Left colon (tissue), 2 donors: ENCODE data around the gene PSME2. TPM values are rescaled to one million over a fixed set of nuclear protein-coding genes. Genes with fewer than 3 reads are reported as not detected.
A peak's percentile ranks its signal among the peaks of the same experiment; 100 is the strongest.

Experiments
- ATAC-seq: fragments of 200-7000 bp; cut with Tn5 transposase; one replicate; pipeline ENCODE4 v1.9.1; 2020; ENCODE audit warnings: mild to moderate bottlenecking, moderate library complexity
- DNase-seq, 2 donors: peaks; one replicate each; pipeline ENCODE4 v3.0.0-alpha.2; 2020
- intact Hi-C, 2 donors: fragments of 100-400 bp; cut with DNase I in 1 of 2; cut with micrococcal nuclease in 1 of 2; formaldehyde crosslinking; loops; one replicate each; pipeline versions ENCODE4 v1.11.2 to v1.14.0; 2022; cut with DNase I, micrococcal nuclease
- total RNA-seq, 2 donors: library from RNA; stranded (reverse); fragmentation: NEBNext Ultra II Directional; extraction: Animal tissue kit (Norgen Biotek cat#: 25700); gene quantifications; one replicate each; pipeline ENCODE4 v1.2.1, GENCODE V29; 2021
- donor health status: DM: no; HTN: no; CAD: no.
- donor health status: DM: yes; HTN: yes; CAD: no.

The PSME2 gene
- total RNA-seq, 2 donors from 2014 or later: 140 to 240 TPM

- intact Hi-C loops: no loop called here
- DNase-seq (no peak), ATAC-seq (no peak)
Measured at GRCh38 chr14:24181371-24182077, 35.1 kb upstream of the PSME2 start.

GRCh38 chr14:24179961-24180796 lies 33.8 kb upstream of the PSME2 start:
- intact Hi-C loops: no loop called here
- ATAC-seq: peak; percentile 11
- no peak for DNase-seq

- intact Hi-C loops: no loop called here
- DNase-seq: no peak
- ATAC-seq: no peak
Measured at GRCh38 chr14:24179294-24179960, 33.0 kb upstream of the PSME2 start.

- ATAC-seq (no peak), DNase-seq (no peak)
- intact Hi-C loops: no loop called here
Measured at GRCh38 chr14:24178399-24179178, 32.2 kb upstream of the PSME2 start.

- intact Hi-C loops: no loop called here
- DNase-seq: no peak
- no peak for ATAC-seq
Measured at GRCh38 chr14:24177891-24178290, 31.5 kb upstream of the PSME2 start.

- no peak for ATAC-seq
- no peak for DNase-seq
- intact Hi-C loops: no loop called here
Measured at GRCh38 chr14:24177041-24177825, 30.8 kb upstream of the PSME2 start.

- no peak for DNase-seq
- no peak for ATAC-seq
- intact Hi-C loops: no loop called here
Measured at GRCh38 chr14:24176599-24176998, 30.2 kb upstream of the PSME2 start.

GRCh38 chr14:24172871-24173281 lies 26.5 kb upstream of the PSME2 start:
- ATAC-seq (no peak), DNase-seq (no peak)
- intact Hi-C loops: no loop called here

GRCh38 chr14:24172261-24172860 lies 26.0 kb upstream of the PSME2 start:
- DNase-seq (no peak), ATAC-seq (no peak)
- intact Hi-C loops: no loop called here

GRCh38 chr14:24171422-24172260 lies 25.2 kb upstream of the PSME2 start, which contains the start of gene REC8:
REC8 (plus strand) TSS chr14:24172080; CDS start chr14:24172553, 473 bp downstream.
- peak; percentile 42 for ATAC-seq
- peak; percentile 58 to 75 for DNase-seq
- intact Hi-C loops: no loop called here

GRCh38 chr14:24167469-24168114 lies 21.2 kb upstream of the PSME2 start:
- intact Hi-C loops: no loop called here
- DNase-seq (no peak), ATAC-seq (no peak)

GRCh38 chr14:24165785-24166184 lies 19.4 kb upstream of the PSME2 start:
- ATAC-seq (no peak), DNase-seq (no peak)
- intact Hi-C loops: no loop called here

GRCh38 chr14:24164518-24164991 lies 18.1 kb upstream of the PSME2 start:
- DNase-seq (no peak), ATAC-seq (no peak)
- intact Hi-C loops: no loop called here

- ATAC-seq (no peak), DNase-seq (no peak)
- intact Hi-C loops: no loop called here
Measured at GRCh38 chr14:24162093-24162492, 15.7 kb upstream of the PSME2 start.

GRCh38 chr14:24160850-24161804 lies 14.7 kb upstream of the PSME2 start, which contains the start of gene IRF9:
IRF9 (plus strand) TSS chr14:24161265; CDS start chr14:24162145, 880 bp downstream.
- ATAC-seq: peak; percentile 94
- peak; percentile 96 to 99 for DNase-seq
- intact Hi-C loops: no loop called here
